ENCODE results near the gene B3GALT6.

The B3GALT6 gene

DNA sequence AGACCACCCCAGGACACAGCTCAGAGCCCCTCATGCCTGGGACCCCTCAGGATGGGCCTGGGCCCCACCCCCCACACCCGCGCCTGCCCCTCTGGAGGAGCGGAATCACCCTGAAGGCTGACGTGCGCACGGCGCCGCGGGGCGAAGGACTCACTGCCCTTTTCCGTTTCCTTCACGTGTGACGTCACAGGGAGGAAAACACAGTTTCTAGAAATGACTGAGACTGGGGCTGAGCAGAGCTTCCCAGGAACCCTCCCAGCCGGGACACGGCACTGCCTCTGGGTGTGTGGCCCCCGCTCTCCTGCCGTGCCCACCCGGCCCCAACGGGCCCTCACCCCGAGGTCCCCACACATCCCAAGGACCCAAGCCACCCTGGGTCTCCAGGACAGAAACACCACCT, 12.7 kb upstream of the B3GALT6 start:
- no peak overlapping the region for H3K4me3 ChIP-seq (ENCODE audit: low read depth, low read length)
- POLR2A ChIA-PET: no interaction called here
- no peak overlapping the region for H3K27ac ChIP-seq (ENCODE audit: extremely low read depth, low read depth, low read length)
- peaks cover 4 to 90% of the 10 kb centered on the region in 2 experiments; a peak in 2 of 3 replicates for H3K36me3 ChIP-seq (ENCODE audit: control insufficient read depth in 2 of 2, insufficient read depth in 1 of 2, low read length in 2 of 2)
- H3K4me1 ChIP-seq (ENCODE audit: control insufficient read depth, insufficient read depth, low read length): no peaks in the 10 kb centered on the region
- CTCF ChIA-PET: interaction anchor here (1.2 to 1.8 kb wide), 2 partner anchors 12 to 97 kb away, joined by 3 to 4 read pairs; no protein-coding TSS in a partner anchor
- no peak for TF ChIP-seq ZNF266 (tag by site-specific recombination; IDR thresholded peaks at IDR 0.05; ENCODE audit: low read depth)
- no peak for TF ChIP-seq ZNF747 (tag by site-specific recombination; IDR thresholded peaks at IDR 0.05)
- no peak for TF ChIP-seq ZNF404 (tag by site-specific recombination; IDR thresholded peaks at IDR 0.05)
- no peak for TF ChIP-seq ZNF544 (tag by site-specific recombination; IDR thresholded peaks at IDR 0.05)
- no peak for TF ChIP-seq ZBTB21 (tag by site-specific recombination; IDR thresholded peaks at IDR 0.05)
- TF ChIP-seq HOXC10 (CRISPR knock-in tag; IDR thresholded peaks at IDR 0.05): no peak
- TF ChIP-seq ZNF214 (tag by site-specific recombination; IDR thresholded peaks at IDR 0.05; ENCODE audit: borderline replicate concordance): no peak
- TF ChIP-seq ZNF366 (tag by site-specific recombination; conservative IDR thresholded peaks at IDR 0.05): no peak
- TF ChIP-seq, protein P1, sequence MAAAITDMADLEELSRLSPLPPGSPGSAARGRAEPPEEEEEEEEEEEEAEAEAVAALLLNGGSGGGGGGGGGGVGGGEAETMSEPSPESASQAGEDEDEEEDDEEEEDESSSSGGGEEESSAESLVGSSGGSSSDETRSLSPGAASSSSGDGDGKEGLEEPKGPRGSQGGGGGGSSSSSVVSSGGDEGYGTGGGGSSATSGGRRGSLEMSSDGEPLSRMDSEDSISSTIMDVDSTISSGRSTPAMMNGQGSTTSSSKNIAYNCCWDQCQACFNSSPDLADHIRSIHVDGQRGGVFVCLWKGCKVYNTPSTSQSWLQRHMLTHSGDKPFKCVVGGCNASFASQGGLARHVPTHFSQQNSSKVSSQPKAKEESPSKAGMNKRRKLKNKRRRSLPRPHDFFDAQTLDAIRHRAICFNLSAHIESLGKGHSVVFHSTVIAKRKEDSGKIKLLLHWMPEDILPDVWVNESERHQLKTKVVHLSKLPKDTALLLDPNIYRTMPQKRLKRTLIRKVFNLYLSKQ (tag by site-specific recombination; IDR thresholded peaks at IDR 0.05; ENCODE audit: borderline replicate concordance): no peak
- no peak for TF ChIP-seq ZNF600 (tag by site-specific recombination; IDR thresholded peaks at IDR 0.05)
- H3K9me3 ChIP-seq (ENCODE audit: control insufficient read depth, insufficient read depth, low read depth, low read length): no peaks in the 10 kb centered on the region

GRCh38 chr1:1220197-1220596, 11.8 kb upstream of the B3GALT6 start:
- no peak overlapping the region for H3K27ac ChIP-seq (ENCODE audit: extremely low read depth, low read depth, low read length)
- no peaks in the 10 kb centered on the region for H3K4me1 ChIP-seq (ENCODE audit: control insufficient read depth, insufficient read depth, low read length)
- TF ChIP-seq KLF17 (tag by site-specific recombination; IDR thresholded peaks at IDR 0.05) (peak; percentile 84), ATF2 (tag by site-specific recombination; IDR thresholded peaks at IDR 0.05; ENCODE audit: low read depth) (no peak), ZNF174 (tag by site-specific recombination; IDR thresholded peaks at IDR 0.05) (no peak), SP2 (tag by site-specific recombination; IDR thresholded peaks at IDR 0.05) (no peak), ZNF2 (tag by site-specific recombination; IDR thresholded peaks at IDR 0.05) (no peak), ZSCAN18 (tag by site-specific recombination; IDR thresholded peaks at IDR 0.05) (no peak), BCL11B (tag by site-specific recombination; IDR thresholded peaks at IDR 0.05; ENCODE audit: low read depth) (no peak)
- TF ChIP-seq, protein P2, sequence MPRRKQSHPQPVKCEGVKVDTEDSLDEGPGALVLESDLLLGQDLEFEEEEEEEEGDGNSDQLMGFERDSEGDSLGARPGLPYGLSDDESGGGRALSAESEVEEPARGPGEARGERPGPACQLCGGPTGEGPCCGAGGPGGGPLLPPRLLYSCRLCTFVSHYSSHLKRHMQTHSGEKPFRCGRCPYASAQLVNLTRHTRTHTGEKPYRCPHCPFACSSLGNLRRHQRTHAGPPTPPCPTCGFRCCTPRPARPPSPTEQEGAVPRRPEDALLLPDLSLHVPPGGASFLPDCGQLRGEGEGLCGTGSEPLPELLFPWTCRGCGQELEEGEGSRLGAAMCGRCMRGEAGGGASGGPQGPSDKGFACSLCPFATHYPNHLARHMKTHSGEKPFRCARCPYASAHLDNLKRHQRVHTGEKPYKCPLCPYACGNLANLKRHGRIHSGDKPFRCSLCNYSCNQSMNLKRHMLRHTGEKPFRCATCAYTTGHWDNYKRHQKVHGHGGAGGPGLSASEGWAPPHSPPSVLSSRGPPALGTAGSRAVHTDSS (tag by site-specific recombination; IDR thresholded peaks at IDR 0.05): no peak
- TF ChIP-seq, protein P3, sequence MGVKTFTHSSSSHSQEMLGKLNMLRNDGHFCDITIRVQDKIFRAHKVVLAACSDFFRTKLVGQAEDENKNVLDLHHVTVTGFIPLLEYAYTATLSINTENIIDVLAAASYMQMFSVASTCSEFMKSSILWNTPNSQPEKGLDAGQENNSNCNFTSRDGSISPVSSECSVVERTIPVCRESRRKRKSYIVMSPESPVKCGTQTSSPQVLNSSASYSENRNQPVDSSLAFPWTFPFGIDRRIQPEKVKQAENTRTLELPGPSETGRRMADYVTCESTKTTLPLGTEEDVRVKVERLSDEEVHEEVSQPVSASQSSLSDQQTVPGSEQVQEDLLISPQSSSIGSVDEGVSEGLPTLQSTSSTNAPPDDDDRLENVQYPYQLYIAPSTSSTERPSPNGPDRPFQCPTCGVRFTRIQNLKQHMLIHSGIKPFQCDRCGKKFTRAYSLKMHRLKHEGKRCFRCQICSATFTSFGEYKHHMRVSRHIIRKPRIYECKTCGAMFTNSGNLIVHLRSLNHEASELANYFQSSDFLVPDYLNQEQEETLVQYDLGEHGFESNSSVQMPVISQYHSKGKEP (tag by site-specific recombination; IDR thresholded peaks at IDR 0.05): no peak
- POLR2A ChIA-PET: no interaction called here
- H3K4me3 ChIP-seq (ENCODE audit: low read depth, low read length): no peak overlapping the region
- no peaks in the 10 kb centered on the region for H3K9me3 ChIP-seq (ENCODE audit: control insufficient read depth, insufficient read depth, low read depth, low read length)
- H3K36me3 ChIP-seq (ENCODE audit: control insufficient read depth in 2 of 2, insufficient read depth in 1 of 2, low read length in 2 of 2): peaks cover 4 to 98% of the 10 kb centered on the region in 2 experiments; a peak in 2 of 3 replicates
- CTCF ChIA-PET: interaction anchor here (1.8 kb wide), 1 partner anchor 98 kb away, joined by 4 read pairs; no protein-coding TSS in a partner anchor
